Hippocampal formation (tissue), 2 donors: ENCODE measurements around the gene IFNA8.
"Not testable (repeated sequence)": the region's sequence is repeated elsewhere in the genome, so short reads cannot be mapped to it uniquely, and the experiment has no call there.

Source experiments
- DNase-seq, 2 donors: peaks; one replicate each; lab custom pipeline; 2025; lab: John Stamatoyannopoulos, UW

The IFNA8 gene

DNA sequence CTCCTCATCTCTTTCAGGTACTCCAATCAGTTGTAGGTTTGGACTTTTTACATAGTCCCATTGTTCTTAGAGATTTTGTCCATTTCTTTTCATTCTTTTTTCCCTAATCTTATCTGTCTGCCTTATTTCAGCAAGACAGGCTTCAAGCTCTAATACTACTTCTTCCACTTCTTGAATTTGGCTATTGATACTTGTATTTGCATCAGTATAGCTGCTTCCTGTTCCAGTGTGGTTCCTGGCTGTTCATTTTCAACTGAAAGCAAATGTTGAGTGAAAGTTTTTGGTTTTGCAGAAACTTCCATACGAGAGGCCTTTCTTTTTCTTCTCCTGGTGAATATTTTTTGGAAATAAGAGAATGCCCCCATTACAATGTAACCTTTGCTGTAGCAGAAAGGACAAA lies 19.3 kb downstream of the IFNA8 start:
- DNase-seq = no peak

DNA sequence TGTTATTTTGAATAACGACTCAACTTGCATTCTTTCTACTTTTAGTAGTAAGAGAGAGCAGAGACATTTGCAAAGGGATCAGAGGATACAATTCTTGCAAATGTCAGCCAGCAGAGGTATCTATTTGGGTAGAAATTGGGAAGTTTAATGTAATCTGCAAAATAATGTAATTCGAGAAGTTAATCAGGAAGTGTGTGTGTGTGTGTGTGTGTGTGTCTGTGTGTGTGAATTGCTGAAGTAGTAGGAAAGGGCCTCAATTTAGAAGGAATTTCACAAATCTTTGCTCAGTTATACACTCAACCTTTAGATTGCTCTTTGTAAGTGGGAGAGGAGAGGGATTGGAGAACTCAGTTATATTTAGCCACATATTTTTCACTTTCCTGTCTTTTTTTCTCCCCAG lies 20.3 kb downstream of the IFNA8 start:
- DNase-seq = no peak

DNA sequence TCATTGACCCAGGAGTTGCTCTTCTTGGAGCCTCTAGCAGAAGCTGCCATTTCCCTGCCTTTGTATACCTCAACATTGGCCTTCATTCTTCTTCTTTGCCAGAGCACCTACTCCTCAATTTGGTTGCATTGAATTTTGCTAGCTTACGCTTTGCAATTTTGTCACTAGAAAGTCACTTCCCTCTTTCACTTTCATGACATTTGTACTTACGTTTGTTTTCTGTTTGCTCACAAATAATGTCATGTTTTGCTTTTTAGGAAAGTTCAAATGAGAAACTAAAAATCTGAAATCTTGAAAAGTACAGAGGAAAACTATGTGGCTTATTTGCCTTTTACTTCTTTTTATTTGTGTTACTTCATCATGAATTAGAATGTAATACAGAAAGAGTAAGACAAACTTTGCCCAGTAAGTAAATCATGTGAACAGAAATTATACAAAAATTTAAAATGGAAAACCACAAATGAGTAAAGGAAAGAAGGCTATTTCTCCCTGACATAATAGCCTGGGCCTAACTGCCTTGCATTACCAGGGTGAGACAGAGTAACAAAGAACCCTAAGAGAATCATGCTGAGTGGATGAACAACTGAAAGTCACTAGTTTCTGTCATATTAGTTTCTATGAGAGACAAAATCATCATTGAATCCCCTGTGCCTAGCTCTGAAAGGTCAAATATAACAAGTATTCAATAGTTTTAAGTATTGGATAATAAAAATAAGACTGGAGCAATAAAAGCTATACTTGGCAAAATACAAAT lies 23.9 kb downstream of the IFNA8 start:
- no peak for DNase-seq

DNA sequence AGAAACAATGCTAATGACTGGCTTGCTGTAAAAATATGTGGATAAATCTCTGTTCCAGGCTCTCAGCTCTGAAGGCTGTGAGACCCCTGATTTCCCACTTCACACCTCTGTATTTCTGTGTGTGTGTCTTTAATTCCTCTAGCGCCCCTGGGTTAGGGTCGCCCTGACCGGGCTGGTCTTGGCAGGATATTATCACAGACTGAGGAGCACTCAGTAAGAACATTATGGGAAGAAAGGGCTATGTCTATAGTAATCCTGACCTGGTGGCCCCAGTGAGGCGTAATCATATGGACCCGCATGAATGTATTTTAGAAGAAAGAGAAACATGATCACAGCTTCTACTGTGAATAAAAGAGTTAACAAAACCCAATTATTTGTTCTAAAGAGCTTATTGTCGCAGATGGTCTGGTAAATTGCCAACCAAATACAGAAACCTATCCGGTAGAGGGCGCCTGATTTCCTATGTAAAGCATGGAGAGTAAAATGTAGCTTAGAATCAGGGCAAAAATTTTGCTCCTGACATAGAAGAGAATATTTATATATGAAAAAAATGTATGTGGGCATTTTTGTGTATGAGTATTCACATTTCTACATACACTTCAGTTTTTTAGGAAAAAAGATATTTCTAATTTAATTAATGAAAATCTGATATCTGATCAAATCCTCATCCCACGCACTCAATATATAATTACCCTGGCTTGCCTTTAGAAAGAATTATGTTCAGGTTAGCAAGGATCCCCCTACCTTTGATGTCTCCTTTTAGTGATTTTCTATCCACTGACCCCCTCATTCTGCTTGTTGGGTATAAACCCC lies 25.5 kb downstream of the IFNA8 start:
- peak; percentile 20 to 75 for DNase-seq

DNA sequence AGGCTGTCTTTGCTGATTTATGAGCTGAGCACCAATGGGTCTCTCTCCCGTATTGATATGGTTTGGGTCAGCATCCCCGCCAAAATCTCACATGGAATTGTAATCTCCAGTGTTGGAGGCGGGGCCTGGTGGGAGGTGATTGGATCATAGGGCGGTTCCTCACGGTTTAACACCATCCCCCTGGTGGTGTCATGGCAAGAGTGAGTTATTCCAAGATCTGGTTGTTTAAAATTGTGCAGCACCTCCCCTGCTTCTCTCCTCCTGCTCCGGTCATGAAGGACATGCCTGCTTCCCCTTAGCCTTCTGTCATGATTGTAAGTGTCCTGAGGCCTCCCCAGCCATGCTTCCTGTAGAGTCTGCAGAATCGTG lies 26.1 kb downstream of the IFNA8 start:
- not testable (repeated sequence) for DNase-seq

DNA sequence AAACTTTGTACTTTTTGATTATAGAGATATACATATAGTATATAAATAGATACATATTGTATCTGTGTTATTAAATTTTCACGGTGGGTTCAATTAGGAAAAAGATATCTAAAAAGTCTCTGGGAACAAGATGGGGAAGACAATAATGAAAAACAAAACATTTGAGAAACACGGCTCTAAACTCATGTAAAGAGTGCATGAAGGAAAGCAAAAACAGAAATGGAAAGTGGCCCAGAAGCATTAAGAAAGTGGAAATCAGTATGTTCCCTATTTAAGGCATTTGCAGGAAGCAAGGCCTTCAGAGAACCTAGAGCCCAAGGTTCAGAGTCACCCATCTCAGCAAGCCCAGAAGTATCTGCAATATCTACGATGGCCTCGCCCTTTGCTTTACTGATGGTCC lies 31.2 kb downstream of the IFNA8 start, which contains the start of gene IFNA1:
TSS of gene IFNA1 (plus strand) at position 301 of the 400 bp plus-strand sequence. CDS start at position 370, 69 bp downstream.
- no peak for DNase-seq

DNA sequence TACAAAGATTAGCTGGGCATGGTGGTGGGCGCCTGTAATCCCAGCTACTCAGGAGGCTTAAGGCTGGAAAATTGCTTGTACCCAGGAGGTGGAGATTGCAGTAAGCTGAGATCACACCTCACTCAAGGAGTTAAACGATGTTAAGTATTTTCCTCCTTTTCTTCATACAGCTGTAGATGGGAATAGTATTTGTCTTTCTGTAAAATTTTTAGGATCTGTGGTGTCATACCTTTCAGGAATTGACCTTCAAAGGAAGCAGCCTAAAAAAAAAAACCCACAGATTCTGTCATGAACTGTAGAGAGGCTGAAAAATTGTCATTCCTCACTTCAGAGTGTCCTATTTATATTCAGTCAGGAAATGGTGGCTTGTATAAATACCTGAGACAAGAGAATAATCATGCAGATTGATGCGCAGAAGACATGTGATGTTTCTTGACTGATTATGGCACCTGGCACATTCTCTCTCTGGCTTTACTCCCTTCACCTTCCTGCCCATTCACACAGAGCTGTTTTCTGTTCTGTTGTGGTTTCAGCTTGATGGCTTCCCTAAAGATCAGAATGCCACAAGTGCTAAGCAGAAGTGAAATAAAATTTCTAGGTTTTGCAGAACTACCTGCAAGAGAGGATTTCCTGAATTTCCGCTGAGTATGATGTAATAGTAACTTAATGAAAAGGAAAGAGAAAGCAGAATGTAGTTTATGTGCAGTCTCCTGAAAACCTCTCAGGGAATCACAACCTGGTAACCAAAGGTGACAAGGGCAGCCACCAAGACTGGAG lies 35.1 kb downstream of the IFNA8 start:
- no peak for DNase-seq

DNA sequence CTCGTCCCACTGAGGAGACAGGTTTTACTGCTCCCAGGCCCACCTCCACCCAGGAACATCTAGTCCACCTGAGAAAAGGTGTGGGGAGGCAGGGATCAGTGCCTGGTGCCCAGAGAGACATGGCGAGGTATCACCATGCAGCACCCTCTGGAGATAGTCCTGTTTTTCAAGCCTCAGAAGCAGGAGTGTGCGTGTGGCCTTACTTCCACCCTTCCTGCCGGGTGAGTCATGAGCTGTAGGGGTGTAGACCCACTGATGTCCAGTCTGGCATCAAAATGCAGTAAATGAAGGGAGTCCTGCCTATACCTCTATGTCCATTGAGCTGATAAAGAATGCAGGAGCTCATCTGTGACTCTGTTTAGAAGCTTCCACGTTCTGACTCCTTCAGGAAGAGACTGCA lies 40.4 kb downstream of the IFNA8 start:
- DNase-seq = not testable (repeated sequence)

DNA sequence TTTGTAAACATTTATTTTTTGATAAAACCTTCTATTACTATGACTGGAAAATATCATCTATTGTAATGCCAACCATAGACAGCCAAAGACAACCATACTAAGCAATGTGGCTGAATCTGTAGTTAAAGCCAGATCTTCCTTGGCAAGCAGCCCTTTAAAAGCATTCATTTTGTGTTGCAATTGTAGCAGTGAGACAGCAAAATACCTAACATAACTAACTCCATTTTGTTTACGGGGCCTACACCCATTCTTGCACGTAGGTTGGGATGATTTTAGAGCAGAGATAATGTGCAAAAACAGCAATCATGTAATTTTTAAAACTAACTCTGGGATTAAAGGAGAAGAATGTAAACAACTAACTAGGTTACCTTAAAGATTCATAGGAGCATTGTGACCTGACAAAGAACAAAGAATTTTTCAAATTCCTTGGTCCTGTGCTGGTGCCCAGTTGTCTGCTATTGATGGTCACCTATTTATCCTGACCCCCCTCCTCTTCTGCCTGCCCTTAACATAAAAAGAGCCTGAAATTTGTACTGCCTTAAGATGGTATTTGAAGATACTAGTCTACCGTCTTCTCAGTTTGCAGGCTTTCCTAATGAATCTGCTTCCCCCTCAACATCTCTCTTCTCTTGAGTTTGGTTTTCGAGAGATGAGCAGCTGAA lies 41.9 kb downstream of the IFNA8 start:
- no peak for DNase-seq

DNA sequence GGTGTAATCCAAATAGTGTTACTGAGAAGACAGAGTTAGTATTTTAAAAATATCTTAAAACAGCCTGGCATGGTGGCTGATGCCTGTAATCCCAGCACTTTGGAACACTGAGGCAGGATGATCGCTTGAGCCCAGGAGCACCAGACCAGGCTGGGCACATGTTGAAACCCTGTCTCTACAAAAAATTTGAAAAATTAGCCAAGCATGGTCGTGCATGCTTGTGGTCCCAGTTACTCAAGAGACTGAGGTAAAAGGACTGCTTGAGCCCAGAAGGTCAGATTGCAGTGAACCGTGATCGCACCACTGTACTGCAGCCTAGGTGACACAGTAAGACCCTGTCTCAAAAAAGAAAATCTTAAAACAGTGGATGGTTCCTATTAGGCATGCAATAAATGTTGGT lies 43.8 kb downstream of the IFNA8 start:
- no peak for DNase-seq

DNA sequence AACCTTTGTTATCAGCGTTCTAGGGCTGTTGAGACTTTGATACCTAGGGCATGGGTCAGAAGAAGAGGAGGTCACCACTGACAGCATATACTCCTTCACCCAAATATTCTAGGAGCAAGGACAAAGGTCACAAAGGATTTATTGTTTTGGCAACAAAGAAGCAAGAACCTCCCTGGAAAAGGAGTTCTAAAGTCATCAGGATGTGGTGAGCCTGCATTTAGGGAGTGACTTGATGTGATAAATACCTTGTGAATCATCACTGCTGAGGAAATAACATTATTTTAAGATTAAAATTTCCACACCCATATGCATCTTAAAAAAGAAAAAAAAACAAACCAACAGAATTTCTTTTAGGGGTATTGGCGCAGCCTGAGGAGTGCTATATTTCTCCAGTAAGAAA lies 45.2 kb downstream of the IFNA8 start:
- DNase-seq = no peak

DNA sequence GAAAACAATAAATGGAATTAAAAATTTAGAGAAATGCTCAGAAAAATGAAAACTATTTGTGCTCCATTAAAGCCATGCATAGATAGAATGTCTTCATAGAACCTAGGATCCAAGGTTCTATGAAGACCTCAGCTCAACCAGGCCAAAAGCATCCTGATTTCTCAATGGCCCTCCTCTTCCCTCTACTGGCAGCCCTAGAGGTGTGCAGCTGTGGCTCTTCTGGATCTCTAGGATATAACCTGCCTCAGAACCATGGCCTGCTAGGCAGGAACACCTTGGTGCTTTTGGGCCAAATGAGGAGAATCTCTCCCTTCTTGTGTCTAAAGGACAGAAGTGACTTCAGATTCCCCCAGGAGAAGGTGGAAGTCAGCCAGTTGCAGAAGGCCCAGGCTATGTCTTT lies 46.4 kb downstream of the IFNA8 start:
- peak in 1 of 2 donors; percentile 14 for DNase-seq
